ENCODE data around the gene SH3BP5.

SH3BP5 gene

DNA sequence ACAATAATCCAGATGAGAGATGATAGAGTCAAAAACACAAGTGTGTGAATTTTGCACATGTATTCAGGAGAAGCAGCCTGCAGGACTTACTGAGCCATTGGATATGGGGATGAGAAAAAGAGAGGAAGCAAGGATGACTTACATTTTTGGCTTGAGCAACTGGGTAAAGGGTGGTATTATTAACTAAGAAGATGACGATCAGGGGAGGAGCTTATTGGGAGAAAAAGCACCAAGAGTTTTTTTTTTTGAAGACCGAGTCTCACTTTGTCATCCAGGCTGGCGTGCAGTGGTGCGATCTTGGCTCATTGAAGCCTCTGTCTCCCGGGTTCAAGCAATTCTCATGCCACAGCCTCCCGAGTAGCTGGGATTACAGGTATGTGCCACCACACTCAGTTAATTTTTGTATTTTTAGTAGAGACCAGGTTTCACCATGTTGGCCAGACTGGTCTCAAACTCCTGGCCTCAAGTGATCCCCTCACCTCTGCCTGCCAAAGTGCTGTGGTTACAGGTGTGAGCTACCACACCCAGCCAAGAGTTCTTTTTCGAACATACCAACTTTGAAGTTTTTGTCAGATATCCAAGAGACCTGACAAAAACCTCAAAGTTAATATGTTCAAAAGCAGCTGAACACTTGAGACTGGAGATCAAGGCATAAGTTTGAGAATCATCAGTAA is 14.8 kb upstream of the SH3BP5 start:
- DNase-seq, result no peak

DNA sequence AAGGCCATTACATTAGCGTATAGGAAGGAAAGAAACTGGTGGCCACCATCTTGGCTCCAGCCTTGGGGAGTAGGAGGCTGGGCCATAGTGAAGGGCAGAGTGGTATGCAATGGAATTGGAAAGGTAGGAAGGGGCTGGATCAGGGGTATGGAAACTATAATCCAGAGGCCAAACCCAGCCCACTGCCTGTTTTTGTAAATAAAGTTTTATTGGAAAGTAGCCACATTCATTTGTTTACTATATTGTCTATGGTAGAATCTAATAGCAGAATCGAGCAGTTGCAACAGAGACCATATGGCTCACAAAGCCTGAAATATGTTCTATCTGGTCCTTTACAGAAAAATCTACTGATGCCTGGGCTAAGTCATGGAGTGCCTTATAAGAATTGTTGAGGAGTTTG is 14.1 kb upstream of the SH3BP5 start:
- DNase-seq, result no peak

DNA sequence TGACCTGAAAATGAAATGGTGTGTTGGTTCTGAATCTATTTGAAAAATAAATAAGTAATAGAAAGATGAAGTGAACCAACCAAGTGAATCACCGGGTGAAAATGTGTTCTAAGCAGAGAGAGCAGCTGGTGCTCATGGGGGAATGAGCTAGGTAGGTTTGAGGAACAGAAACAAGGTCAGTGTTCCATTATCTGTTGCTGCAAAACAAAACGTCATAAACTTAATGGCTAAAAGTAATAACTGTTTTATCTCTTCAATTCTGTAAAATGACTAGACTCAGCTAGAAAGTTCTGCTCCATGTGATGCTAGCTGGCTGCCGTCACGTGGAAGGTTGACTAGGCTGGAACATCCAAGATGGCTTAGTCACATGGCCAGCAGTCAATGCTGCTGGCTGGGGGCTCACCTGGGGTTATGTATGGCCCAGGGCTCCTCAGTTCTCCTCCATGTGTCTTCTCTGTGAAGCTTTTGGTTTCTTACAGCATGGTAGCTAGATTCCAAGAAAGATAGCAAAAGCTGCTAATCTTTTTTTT is 13.3 kb upstream of the SH3BP5 start:
- DNase-seq, result no peak

DNA sequence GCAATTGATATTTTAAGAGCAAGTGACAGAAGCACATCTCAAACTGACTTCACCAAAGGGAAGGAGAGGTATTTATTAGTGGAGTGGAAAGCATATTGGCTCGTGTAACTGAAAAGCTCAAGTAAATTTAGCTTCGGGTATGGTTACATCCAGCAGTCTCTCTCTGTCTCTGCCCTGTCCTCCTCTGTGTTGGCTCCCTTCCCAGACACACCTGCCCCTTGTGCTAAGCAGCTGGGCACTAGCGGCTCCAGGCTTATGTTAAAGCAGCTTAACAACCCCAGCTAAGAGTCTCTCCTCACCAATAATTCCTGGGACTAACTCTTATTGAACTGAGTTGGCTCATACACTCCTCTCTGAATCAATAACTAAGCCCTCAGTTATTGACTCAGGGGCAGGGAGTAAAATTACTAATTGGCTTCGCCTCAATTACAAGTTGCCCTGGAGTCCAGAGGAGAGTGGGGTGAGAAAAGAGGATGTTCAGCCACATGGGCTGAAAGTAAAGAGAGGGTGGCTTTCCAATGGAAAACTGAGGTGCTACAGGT is 12.8 kb upstream of the SH3BP5 start:
- DNase-seq, result no peak

DNA sequence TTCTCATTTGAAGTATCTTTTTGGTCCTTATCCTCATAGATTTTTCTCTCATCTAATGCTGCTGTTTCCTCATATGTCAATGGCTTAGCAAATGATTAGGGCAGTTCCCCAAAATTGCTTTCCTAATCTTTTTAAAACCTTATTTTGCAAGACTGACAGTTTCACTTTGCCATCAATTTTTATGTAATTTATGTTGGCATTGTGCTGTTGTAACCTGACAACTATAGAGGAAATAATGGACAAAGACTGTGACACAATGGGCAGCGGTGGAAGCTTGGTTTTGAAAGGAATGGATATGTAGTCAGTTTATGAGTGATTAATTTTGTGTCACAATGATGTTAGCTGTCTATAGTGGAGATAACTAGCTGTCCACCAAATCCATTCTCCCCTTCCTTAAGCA is 10.6 kb upstream of the SH3BP5 start:
- no peak for DNase-seq

DNA sequence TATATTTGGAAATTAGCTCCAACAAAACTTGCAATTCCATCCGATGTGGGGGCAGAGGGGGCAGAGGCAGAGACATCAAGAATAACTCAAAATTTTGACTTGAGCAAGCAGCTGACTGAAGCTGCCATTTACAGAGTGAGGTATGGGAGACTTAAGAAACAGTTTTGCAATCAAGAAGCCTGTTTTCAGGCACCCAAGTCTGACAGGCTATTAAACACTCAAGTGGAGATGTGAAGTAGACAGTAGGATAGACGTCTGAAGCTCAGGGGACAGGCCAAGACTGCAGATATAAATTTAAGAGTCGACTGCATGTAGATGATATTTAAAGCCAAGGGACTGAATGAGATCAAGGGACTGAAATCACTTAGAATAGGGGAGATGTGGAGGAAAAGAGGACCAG is 9.9 kb upstream of the SH3BP5 start:
- no peak for DNase-seq

DNA sequence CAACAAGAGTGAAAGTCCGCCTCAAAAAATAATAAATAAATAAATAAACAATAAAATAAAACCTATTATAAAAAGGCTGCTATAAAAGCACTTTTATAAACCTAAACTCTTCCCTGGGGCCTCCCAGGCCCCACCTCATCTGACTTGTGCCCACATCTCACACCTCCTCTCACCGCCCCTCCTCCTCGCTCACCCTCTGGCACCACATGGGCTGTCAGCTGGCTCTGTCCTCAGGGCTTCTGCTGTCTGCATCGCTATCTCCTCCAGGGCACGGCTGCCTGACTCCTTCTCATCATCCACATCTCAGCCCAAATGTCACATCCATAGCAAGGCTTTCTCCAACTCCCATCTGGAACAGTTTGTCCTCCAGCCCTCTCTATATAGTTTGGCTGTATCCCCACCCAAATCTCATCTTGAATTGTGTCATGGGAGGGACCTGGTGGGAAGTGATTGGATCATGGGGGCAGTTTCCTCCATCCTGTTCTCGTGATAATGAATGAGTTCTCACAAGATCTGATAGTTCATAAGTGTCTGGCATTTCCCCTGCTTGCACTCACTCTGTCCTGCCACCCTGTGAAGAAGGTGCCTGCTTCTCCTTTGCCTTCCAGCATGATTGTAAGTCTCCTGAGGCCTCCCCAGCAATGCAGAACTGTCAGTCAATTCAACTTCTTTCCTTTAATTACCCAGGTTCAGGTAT is 8.8 kb upstream of the SH3BP5 start:
- no peak for DNase-seq

DNA sequence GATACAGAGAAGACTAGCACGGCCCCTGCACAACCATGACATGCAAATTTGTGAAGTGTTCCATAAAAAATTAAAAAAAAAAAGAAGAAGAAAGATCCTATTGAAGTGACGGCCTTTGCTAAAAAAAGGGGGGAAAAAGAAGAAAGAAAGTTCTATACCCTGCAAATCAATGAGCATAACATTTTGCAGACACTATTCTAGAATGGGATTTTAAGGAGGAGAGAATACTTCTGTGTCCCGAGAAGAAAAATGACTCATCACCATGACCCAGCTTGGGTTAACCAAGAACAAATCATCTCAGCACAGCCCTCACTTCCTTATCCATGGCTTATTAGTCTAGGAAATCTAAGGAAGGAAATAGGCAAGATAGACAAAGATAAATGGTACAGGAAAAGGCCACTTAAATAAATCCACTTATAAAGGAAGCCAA is 7.4 kb upstream of the SH3BP5 start:
- DNase-seq, result no peak

DNA sequence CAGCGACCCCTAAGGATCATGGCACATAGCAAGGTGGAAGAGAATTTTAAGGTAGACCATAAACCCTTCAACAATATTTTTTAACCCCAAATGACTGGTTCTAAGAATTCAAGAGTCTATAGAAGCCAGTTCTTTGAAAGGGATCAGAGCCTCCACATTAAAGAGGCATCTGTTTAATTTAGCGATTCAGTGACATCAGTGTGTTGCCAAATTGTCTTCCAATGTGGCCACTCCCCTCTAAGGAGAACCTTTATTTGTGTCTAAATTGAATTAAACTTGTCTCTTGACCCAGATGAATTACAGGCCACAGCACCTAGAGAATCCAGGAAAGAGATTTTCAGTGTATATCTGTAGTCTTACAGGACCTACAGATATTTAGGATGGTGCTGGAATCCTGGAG is 6.6 kb upstream of the SH3BP5 start:
- no peak for DNase-seq

DNA sequence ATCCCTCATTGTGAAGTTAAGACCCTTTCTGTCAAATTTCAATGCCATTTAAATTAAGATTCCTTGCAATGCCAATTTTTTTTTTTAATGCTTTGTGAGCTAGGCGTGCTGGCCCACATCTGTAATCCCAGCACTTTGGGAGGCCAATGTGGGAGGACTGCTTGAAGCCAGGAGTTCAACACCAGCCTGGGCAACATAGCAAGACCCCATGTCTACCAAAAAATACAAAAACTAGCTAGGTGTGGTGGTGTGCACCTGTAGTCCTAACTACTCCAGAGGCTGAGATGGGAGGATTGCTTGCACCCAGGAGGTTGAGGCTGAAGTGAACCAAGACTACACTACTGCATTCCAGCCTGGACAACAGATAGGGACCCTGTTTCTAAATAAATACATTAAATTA is 5.6 kb upstream of the SH3BP5 start:
- no peak for DNase-seq

DNA sequence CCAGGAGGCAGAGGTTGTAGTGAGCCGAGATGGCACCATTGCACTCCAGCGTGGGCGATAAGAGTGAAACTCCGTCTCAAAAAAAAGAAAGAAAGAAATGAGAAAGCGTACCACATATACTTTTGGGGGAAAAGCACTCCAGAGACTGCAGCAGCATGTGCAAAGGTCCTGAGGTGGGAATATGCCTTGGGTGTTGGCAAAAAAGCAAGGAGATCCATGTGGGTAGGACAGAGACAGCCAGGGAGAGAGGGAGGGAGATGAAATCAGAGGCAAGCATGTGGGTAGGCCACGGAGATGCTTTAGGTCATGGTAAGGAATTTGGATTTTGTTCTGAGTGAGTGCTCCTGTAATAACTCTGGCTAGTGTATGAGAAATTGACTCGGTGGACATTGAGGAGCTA is 3.7 kb upstream of the SH3BP5 start:
- DNase-seq, result no peak

DNA sequence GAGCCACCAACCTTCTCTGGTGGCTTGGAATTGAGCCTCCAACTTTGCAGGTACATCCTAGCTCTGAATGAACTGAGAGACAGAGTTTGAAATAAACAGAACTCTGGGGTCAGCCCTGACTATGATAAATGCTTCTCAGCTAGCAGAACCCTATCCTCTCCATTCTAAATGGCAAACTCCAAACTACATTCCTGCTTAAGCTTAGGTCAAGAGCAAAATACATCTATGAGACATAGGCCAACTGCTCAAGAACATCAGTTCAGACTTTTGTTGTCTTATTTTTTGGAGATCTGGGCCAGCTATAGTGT is 1.5 kb upstream of the SH3BP5 start:
- DNase-seq, result no peak

DNA sequence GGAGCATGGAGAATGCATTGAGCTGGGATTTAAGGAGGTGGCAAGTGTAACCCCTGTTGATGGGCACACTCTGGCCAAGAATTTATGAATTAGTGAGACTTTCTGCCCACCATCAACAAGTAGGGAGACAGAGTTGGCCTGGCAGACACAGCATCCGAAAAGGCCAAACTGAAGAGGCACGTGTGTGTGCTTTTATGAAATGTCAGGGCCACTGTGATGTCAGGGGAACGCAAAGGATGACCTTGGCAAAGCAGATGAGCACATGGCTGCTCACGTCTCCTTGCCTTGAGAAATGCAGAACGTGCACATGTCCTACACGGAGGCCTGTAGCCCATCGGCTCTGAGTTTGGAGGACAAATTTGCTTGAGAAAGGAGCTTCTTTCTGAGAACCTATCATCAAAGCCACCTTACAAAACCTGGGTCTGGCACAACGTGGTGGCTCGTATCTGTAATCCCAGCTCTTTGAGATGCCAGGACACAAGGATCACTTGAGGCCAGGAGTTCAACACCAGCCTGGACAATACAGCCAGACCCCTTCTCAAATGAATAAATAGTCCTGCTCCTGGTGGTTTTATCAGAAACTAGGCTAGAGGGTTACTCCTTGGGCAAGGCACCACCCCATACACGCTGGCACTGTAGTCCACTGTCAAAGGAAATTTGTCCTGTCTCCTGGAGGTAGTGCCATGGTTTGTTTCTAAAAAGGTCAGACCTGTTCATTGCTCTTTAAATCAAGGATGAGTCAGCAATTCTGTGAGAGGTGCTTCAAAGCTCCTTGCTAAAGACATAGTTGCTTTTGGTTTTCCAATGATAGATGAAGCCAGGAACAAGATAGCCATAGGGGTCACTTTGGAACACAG is 941 bp upstream of the SH3BP5 start:
- DNase-seq, result no peak

DNA sequence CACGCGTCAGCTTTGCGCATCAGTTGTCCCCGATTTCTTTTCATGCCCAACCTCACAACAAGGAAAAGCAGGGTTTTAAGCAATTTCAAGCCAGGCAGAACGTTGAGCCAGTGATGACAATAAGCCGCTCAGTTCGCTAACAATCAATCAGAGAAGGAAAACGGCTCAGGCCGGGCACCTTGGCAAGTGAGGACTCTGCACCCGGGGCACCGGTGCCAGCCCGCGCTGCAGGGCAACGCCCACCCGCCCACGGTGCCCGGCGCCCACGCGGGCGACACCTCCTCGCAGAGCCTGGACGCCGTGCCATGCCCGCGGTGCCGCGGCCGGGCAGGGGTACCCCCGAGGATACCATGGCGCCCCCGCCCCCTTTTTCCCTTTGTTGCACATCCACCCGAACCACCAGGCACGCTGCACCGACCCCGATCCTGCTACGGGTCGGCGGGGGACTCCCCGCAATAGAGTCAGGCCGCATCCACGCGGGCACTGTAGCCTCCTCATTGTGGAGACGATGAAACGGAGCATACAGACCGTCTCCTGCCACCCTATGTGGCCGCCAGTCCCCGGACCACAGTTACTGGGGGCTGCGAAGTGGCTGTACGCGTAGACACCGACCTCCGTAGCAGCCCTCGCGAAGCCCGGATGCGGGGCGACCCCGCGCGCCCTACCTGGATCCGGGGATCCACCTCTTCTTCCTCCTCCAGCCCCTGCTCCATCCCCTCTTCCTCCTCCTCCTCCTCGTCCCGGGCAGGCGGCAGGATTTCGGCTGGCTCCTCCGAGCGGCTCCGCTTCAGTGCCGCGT is 581 bp downstream of the SH3BP5 start:
- DNase-seq, result no peak

DNA sequence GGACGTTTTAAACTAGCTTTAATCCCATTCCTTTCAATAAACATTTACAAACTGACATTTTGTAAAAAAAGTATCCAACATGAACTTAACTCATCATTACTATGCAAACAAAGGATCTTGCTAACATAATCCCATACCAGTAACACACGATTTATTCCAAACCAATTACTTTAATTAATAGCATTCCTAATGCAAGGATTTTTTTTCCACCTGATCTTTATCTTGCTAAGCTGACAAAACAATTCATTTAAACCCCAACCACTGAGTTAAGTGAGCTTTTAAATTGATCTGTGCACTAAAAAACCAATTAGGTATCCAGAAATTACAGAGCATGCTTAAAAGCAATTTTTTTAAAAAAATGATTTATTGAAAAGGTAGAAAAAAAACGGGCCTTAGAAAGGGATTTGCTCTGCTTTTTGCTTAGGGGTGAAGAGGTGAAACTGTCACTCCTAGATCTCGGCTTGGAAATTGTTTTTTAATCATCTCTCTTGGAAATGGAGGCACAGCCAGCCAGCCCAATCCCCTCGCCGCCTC is 1.2 kb downstream of the SH3BP5 start:
- no peak for DNase-seq

DNA sequence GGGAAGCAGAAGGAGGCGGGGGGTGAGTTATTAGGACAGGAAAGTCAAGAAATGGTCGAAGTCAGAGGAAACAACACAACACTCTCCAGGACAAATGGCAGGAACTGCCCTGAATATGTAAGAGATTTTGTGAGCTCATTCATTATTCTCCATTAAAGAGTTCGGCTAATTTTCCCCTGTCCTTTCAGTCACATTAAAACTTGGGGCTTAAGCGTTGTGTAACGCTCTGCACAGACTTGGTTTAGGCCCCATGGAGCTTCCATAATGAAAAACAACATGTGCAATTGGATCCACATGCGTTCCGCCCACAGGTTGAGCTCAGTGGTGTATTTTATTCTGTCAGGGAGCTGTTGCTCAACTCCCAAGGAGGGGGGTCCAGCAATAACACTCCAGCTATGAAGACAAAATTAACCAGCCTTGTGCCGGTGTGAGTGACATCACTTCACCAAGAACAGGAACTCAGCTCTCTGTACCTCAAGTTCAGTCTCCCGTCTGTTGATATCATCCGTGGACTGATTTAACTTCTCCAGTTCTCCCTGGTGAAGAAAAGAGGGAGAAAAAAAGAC is 2.3 kb downstream of the SH3BP5 start:
- DNase-seq, result no peak

DNA sequence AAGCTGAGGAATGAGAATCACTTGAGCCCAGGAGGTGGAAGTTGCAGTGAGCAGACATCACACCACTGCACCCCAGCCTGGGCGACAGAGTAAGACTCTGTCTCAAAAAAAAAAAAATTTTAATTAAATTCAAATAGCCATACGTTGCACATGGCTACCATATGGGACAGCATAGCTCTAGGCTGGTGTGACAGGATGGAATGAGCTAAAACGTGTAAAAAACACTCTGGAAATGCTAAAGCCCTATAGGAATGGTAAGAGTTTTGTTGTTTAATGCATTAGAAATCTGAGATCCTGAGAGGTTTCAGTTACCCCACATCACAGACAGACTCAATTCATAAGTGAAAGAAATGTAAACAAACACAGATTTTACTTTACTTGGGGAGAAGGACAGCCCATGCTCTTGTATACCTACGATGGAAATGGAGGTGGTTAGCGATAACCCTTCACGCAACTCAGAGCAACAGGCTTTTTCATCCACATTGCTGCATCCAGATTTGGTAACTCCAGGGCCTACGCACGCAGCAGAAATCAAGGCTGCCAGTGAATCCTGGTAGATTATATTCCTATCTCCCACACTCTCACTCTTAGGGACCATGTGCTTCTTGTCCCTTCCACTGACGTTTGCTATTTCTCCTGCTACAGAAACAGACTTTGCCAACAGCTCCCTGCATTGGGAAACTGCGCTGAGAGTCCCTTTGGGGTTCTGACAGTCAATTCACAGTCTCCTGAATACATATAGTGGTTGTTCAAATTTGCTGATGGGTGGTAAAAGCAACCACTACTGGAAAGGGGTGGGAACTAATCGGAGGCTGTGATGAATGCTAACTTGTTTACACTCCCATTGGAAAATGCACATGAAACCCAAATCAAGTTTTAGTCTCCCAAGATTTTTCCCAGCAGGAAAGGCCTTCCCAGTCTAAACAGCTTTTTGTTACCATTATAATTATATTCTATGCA is 3.1 kb downstream of the SH3BP5 start:
- DNase-seq, result no peak

DNA sequence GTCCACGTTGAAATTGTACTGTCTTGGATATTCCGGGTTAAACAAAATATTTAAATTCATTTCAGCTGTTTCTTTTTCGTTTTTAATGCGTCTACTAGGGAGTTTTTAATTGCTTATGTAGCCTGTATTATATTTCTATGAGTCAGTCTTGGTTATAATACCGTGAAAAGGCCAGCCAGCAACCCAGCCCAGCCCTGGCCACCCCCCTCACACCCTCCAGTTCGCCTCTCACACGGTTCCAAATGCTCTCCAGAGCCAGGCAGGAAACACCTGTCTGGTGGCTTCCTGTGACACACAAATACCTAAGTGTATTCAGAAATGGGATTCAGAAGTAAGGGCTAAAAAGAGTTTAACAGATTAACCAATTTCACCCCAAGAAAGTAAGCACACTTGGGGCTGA is 4.4 kb downstream of the SH3BP5 start:
- no peak for DNase-seq

DNA sequence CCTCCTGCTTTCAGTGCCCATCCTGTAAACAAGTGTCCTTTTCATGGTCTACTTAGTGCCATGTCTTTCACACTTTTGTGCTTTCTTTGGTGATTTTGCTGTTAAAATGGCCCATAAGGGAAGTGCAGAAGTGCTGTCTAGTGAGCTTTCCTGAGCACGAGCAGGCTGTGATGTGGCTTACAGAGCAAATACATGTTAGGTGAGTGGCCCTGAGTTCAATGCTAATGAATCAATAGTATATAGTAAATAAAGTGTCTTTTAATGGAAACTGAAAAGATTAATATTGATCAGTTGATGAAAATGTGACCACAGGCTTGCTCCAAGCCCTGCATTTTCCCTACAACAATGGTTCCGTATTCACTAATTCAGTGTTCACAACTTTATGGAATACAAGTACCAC is 5.7 kb downstream of the SH3BP5 start:
- no peak for DNase-seq

DNA sequence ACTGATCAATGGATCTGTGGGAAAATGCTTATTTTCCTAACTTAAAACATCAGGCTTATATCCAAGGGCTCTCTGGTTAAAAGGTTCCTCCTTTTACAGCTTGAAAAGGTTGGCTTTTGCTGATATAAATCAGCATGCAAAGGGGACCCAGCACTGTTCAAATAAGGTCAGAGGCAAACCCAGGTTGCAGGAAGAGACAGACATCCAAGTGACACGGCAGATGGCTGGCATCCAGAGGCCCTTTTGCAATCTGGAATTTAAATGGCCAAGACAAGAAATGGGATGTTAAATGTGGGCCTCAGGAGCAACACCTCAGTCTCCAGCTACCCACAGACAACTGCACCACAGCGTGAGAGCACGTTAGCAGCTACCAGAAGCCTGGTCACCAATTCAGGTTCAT is 6.3 kb downstream of the SH3BP5 start:
- no peak for DNase-seq

DNA sequence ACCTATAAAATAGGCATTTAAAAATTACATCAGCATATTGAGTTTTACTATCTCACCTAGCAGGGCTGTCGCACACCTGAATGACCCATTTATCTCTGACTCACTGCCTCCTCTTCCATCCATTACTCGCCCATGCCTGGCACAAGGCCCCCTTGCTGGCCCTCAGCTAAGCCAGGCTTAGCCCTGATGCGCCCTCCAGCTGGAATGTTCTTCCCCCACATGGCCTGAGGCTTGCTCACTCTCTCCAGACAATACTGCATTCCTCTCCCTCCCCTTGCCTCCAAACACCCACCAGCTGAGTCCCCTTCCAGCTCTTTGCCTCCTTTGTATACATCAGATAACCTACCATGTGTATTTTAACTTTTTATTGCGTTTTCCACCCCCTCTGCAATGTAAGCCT is 7.2 kb downstream of the SH3BP5 start:
- DNase-seq, result no peak

All from NCI-H446 treated with DMSO at 0.1 percent for 48 hours (cell line).